NB4 (cell line): ENCODE measurements around the gene XPO5.

Experiments
- MYC ChIP-seq: IDR thresholded peaks from 2 replicates; pipeline ENCODE4 v1.6.1; 2011; ENCODE audit warnings: low read depth, low read length
- POLR2A ChIP-seq: IDR thresholded peaks from 2 replicates; pipeline ENCODE4 v1.6.1; 2011; ENCODE audit warnings: mild to moderate bottlenecking; ENCODE audit not compliant: insufficient read length; ENCODE audit errors: extremely low read depth
- TF ChIP-seq, protein P1 (sequence below): IDR thresholded peaks from one replicate; pipeline ENCODE4 v1.5.1; 2012; ENCODE audit warnings: low read depth, low read length

DNA sequence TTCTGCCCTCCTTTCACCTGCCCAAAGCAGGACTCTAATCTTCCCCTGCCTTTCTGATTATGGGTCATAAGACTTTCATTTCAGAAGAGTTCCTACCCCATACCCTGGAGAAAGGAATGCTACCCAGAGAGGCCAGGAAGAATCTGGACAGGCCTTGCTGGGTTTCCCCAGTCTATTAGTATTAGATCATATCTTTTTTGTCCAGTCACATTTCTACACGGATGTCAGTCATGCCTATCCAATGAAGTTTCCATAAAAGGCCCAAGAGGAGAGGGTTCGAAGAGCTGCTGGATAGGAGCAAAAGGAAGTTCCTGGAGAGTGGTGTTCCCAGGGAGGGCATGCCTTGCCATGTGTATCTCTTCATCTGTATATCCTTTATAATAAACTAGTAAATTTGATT lies 3.3 kb upstream of the XPO5 start:
- TF ChIP-seq POLR2A: no peak
- TF ChIP-seq, protein P1, sequence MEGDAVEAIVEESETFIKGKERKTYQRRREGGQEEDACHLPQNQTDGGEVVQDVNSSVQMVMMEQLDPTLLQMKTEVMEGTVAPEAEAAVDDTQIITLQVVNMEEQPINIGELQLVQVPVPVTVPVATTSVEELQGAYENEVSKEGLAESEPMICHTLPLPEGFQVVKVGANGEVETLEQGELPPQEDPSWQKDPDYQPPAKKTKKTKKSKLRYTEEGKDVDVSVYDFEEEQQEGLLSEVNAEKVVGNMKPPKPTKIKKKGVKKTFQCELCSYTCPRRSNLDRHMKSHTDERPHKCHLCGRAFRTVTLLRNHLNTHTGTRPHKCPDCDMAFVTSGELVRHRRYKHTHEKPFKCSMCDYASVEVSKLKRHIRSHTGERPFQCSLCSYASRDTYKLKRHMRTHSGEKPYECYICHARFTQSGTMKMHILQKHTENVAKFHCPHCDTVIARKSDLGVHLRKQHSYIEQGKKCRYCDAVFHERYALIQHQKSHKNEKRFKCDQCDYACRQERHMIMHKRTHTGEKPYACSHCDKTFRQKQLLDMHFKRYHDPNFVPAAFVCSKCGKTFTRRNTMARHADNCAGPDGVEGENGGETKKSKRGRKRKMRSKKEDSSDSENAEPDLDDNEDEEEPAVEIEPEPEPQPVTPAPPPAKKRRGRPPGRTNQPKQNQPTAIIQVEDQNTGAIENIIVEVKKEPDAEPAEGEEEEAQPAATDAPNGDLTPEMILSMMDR: no peak
- TF ChIP-seq MYC: no peak
